Pancreas (tissue), 10 donors: ENCODE results near the gene UVRAG. TPM values are rescaled to one million over a fixed set of nuclear protein-coding genes. Genes with fewer than 3 reads are reported as not detected.

ENCODE experiments used
- ATAC-seq, 4 donors: fragments of 200-7000 bp; cut with Tn5 transposase; one replicate each; pipeline versions ENCODE4 v1.8.0 to v1.9.1; 2020; ENCODE audit warnings: mild to moderate bottlenecking in 4 of 4, moderate library complexity in 4 of 4
- DNase-seq, 6 donors: peaks; one replicate each; pipeline ENCODE4 v3.0.0-alpha.2; 2020
- FAIRE-seq: peaks from 2 replicates; lab custom pipeline; 2012; peaks lifted over from hg19 to GRCh38; lab: Jason Lieb, UNC
- H3K27ac ChIP-seq, 4 donors: fragments of 200-600 bp; sonication (generic); 1 replicate in 3 of 4; 2 replicates in 1 of 4; pipeline versions ENCODE4 v1.5.0 to v1.8.0; 2020
- H3K27me3 ChIP-seq, 4 donors: fragments of 200-600 bp; one replicate each; pipeline ENCODE4 v1.8.0; 2021
- H3K36me3 ChIP-seq, 3 donors: fragments of 200-600 bp; sonication (generic) in 1 of 3; one replicate each; pipeline versions ENCODE4 v1.5.0 to v1.8.0; 2020 to 2021
- H3K4me1 ChIP-seq, 3 donors: fragments of 200-600 bp; one replicate each; pipeline ENCODE4 v1.8.0; 2021
- H3K4me3 ChIP-seq, 4 donors: fragments of 200-600 bp; sonication (generic) in 2 of 4; one replicate each; pipeline versions ENCODE4 v1.5.0 to v1.8.0; 2020 to 2021
- H3K9me3 ChIP-seq, 4 donors: fragments of 200-600 bp; one replicate each; pipeline ENCODE4 v1.8.0; 2021
- CTCF ChIP-seq, 4 donors: fragments of 200-600 bp; sonication (generic) in 3 of 4; IDR thresholded peaks; one replicate each; pipeline versions ENCODE4 v1.5.0 to v1.8.0; 2021; ENCODE audit warnings: antibody characterized with exemption in 4 of 4
- WGBS, 2 donors: extraction: QIAGEN DNeasy Blood & Tissue Kit; methylation state at CpG; one replicate each; pipeline ENCODE4 v1.1.7; 2013; 5-methylcytosine and 5-hydroxymethylcytosine counted together
- intact Hi-C, 3 donors: fragments of 100-400 bp; cut with DNase I; formaldehyde crosslinking; loops; one replicate each; pipeline versions ENCODE4 v1.11.1 to v1.14.2; 2022
- polyA plus RNA-seq, 2 donors: library from polyadenylated mRNA; stranded (reverse); fragments of 200-250 nt; gene quantifications; one replicate each; pipeline ENCODE4 v1.2.3, GENCODE V29; 2013
- total RNA-seq, 6 donors: library from RNA; stranded (reverse); fragmentation: NEBNext Ultra II Directional in 4 of 6; extraction: Animal tissue kit (Norgen Biotek cat#: 25700) in 4 of 6; gene quantifications; one replicate each; pipeline versions ENCODE4 v1.2.1 to v1.2.4, GENCODE V29; 2021 to 2023
- donor health status: healthy with polysubstance abuse.
- donor health status: DM: no; HTN: no; CAD: no; lungs with moderate emphysema.
- donor health status: DM: no; HTN: no; CAD: no.
- donor health status: control.
- donor health status: control.
- donor health status: Bipolar disorder and iron deficiency.
- donor health status: DM: yes; HTN: yes; CAD: no.
- donor health status: DM: no; HTN: no; CAD: no.
- donor health status: DM: no; HTN: no; CAD: no.
- donor health status: DM: yes; HTN: yes; CAD: no.

The UVRAG gene
- total and polyA plus RNA-seq, 8 donors, result 3.3 to 17.2 (median 7.6) TPM

DNA sequence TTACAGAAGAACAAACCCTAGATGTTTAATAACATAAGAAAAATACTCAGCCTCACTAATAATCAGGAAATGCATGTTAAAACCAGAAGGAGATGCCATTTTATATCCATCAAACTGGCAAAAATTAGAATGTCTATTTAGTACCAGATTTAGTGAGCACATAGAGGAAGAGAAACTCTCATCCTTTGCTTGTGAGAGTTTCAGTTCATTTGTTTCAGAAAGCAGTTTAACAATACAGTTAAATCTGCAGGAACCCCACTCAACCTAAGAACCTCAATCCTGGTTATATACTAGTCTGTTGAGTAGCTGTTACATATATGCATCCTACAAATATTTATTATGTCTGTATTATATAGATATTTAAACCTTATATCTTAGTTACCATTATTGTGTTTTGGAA, 218.7 kb downstream of the UVRAG start:
- Histone ChIP-seq H3K27me3 (no peaks in the 10 kb centered on the region), H3K4me3 (no peak overlapping the region), H3K9me3 (no peaks in the 10 kb centered on the region), H3K36me3 (no peaks in the 10 kb centered on the region), H3K4me1 (peaks cover 0 to 5% (median 4%) of the 10 kb centered on the region in 3 donors), H3K27ac (no peak overlapping the region)
- DNase-seq, result no peak
- no peak for FAIRE-seq
- TF ChIP-seq CTCF (IDR thresholded peaks at IDR 0.05), result no peak
- intact Hi-C loops, result no loop called here
- ATAC-seq, result no peak

- H3K9me3 ChIP-seq, result no peaks in the 10 kb centered on the region
- no peak overlapping the region for H3K4me3 ChIP-seq
- ATAC-seq, result no peak
- WGBS, 2 donors, result 93% methylated on average over 2 of the region's 2 CpGs
- TF ChIP-seq CTCF (IDR thresholded peaks at IDR 0.05), result no peak
- no peak overlapping the region for H3K27ac ChIP-seq
- no peaks in the 10 kb centered on the region for H3K36me3 ChIP-seq
- intact Hi-C loops, result no loop called here
- DNase-seq, result no peak
- H3K27me3 ChIP-seq, result no peaks in the 10 kb centered on the region
- no peak for FAIRE-seq
- H3K4me1 ChIP-seq, result peaks cover 0 to 5% (median 4%) of the 10 kb centered on the region in 3 donors
These were observed 220.0 kb downstream of the UVRAG start for GRCh38 chr11:76035020-76035419.

- intact Hi-C loops, result no loop called here
- ATAC-seq (no peak), DNase-seq (no peak), FAIRE-seq (no peak)
- Histone ChIP-seq H3K9me3 (no peaks in the 10 kb centered on the region), H3K27me3 (no peaks in the 10 kb centered on the region), H3K36me3 (no peaks in the 10 kb centered on the region), H3K27ac (no peak overlapping the region), H3K4me3 (no peak overlapping the region), H3K4me1 (peaks cover 0 to 5% (median 0%) of the 10 kb centered on the region in 3 donors)
- TF ChIP-seq CTCF (IDR thresholded peaks at IDR 0.05), result no peak
These were observed 223.6 kb downstream of the UVRAG start for GRCh38 chr11:76038608-76039007.

DNA sequence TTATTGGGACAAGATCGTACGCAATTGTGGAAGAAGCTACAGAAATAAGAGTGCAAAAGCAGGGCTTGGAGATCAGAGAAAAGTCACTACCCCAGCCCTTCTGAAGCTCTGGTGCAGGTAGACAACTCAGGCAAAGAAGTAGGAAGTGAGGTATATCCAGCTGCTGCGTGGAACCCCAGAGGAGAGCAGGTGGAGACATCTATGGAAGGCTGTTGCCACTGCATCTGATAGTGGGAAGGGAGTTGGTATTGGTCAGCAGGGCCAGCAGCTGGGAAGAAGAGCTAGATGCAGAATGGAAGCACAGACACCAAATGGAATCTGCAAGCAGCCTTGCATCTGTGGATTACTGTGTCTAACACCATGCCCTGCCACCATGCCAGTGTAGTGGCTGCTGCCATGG, 226.2 kb downstream of the UVRAG start:
- H3K27ac ChIP-seq, result no peak overlapping the region
- H3K36me3 ChIP-seq, result no peaks in the 10 kb centered on the region
- no peak for TF ChIP-seq CTCF (IDR thresholded peaks at IDR 0.05)
- 98 to 99% methylated on average over 3 of the region's 3 CpGs for WGBS, 2 donors
- FAIRE-seq (no peak), DNase-seq (no peak), ATAC-seq (no peak)
- no peaks in the 10 kb centered on the region for H3K9me3 ChIP-seq
- H3K27me3 ChIP-seq, result no peaks in the 10 kb centered on the region
- intact Hi-C loops, result no loop called here
- H3K4me3 ChIP-seq, result no peak overlapping the region
- peaks cover 6 to 27% (median 10%) of the 10 kb centered on the region in 3 donors for H3K4me1 ChIP-seq

- Histone ChIP-seq H3K4me3 (peak overlapping the region in 2 of 4 donors; percentile 13 to 26), H3K36me3 (no peaks in the 10 kb centered on the region), H3K27ac (peak overlapping the region; percentile 63 to 86 (median 70)), H3K4me1 (peaks cover 6 to 47% (median 25%) of the 10 kb centered on the region in 3 donors), H3K9me3 (no peaks in the 10 kb centered on the region), H3K27me3 (no peaks in the 10 kb centered on the region)
- no peak for TF ChIP-seq CTCF (IDR thresholded peaks at IDR 0.05)
- WGBS, 2 donors, result 31 to 39% methylated on average over 7 of the region's 7 CpGs
- DNase-seq (peak in 1 of 6 donors; percentile 16), FAIRE-seq (no peak), ATAC-seq (peak; percentile 61 to 80 (median 74))
- intact Hi-C loops, result no loop called here
These were observed 229.8 kb downstream of the UVRAG start for GRCh38 chr11:76044750-76045320.
